RWPE2 (cell line): ENCODE data around the gene POGLUT2.

ENCODE experiments used
- ATAC-seq: fragments of 200-7000 bp; cut with Tn5 transposase; 3 replicates; pipeline ENCODE4 v1.9.1; 2021; ENCODE audit warnings: low read depth
- DNase-seq: peaks from one replicate; pipeline ENCODE4 v3.0.0-alpha.2; 2020; ENCODE audit warnings: low spot score
- H3K27ac ChIP-seq: fragments of 450-650 bp; 2 replicates; pipeline ENCODE4 v1.5.1; 2017; ENCODE audit warnings: mild to moderate bottlenecking; ENCODE audit not compliant: poor library complexity, severe bottlenecking
- H3K27me3 ChIP-seq: fragments of 250-450 bp; sonication (Bioruptor Pico); 2 replicates; pipeline ENCODE4 v1.5.1; 2021; ENCODE audit warnings: mild to moderate bottlenecking, moderate library complexity; ENCODE audit not compliant: insufficient read depth, poor library complexity, severe bottlenecking
- H3K36me3 ChIP-seq: fragments of 250-450 bp; sonication (Bioruptor Pico); 2 replicates; pipeline ENCODE4 v1.5.1; 2020; ENCODE audit warnings: low read depth, mild to moderate bottlenecking, moderate library complexity
- H3K4me1 ChIP-seq: fragments of 250-450 bp; sonication (Bioruptor Pico); 2 replicates; pipeline ENCODE4 v1.5.1; 2021; ENCODE audit warnings: mild to moderate bottlenecking, moderate library complexity; ENCODE audit not compliant: insufficient read depth, poor library complexity, severe bottlenecking
- H3K4me3 ChIP-seq: fragments of 250-450 bp; sonication (Bioruptor Pico); 2 replicates; pipeline ENCODE4 v1.5.1; 2021; ENCODE audit warnings: mild to moderate bottlenecking, moderate library complexity; ENCODE audit not compliant: severe bottlenecking
- H3K9me3 ChIP-seq: fragments of 250-450 bp; sonication (Bioruptor Pico); 2 replicates; pipeline ENCODE4 v1.5.1; 2021; ENCODE audit warnings: mild to moderate bottlenecking, moderate library complexity; ENCODE audit not compliant: severe bottlenecking
- TF ChIP-seq, protein P1 (sequence below): fragments of 450-650 bp; IDR thresholded peaks from one replicate; pipeline ENCODE4 v1.5.1; 2017; ENCODE audit warnings: mild to moderate bottlenecking, moderate library complexity; ENCODE audit not compliant: poor library complexity, severe bottlenecking

The POGLUT2 gene

DNA sequence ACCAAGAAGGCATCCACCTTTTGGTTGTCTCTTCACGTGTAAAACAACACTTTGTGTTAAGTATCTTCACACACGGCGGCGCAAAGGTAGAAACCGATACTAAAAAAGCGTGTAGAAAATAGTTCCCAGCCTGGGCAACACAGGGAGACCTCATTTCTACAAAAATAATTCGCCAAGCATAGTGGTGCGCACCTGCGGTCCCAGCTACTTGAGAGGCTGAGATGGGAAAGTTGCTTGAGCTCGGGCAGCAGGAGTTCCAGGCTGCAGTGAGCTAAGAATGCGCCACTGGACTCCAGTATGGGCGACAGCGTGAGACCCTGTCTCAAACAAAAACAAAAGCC, 46.5 kb upstream of the POGLUT2 start:
- TF ChIP-seq, protein P1, sequence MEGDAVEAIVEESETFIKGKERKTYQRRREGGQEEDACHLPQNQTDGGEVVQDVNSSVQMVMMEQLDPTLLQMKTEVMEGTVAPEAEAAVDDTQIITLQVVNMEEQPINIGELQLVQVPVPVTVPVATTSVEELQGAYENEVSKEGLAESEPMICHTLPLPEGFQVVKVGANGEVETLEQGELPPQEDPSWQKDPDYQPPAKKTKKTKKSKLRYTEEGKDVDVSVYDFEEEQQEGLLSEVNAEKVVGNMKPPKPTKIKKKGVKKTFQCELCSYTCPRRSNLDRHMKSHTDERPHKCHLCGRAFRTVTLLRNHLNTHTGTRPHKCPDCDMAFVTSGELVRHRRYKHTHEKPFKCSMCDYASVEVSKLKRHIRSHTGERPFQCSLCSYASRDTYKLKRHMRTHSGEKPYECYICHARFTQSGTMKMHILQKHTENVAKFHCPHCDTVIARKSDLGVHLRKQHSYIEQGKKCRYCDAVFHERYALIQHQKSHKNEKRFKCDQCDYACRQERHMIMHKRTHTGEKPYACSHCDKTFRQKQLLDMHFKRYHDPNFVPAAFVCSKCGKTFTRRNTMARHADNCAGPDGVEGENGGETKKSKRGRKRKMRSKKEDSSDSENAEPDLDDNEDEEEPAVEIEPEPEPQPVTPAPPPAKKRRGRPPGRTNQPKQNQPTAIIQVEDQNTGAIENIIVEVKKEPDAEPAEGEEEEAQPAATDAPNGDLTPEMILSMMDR = no peak
- peak; percentile 19 for ATAC-seq
- H3K27ac ChIP-seq = peak overlapping the region; percentile 83

DNA sequence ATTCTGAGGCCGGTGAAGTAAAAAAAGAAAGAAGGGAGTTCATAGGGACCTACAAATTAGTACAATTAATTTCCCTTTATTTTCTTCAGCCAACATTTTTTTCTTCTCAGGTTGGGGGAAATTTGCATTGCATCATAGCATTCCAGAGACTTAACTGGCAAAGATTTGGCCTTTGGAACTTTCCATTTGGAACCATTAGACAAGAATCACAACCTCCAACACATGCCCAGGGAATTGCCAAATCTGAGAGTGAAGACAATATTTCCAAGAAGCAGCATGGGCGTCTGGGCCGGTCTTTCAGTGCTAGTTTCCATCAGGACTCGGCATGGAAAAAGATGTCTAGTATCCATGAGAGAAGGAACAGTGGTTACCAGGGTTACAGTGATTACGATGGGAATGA, 40.7 kb upstream of the POGLUT2 start:
- no peak for ATAC-seq
- H3K4me3 ChIP-seq = no peak overlapping the region
- no peaks in the 10 kb centered on the region for H3K27me3 ChIP-seq
- H3K27ac ChIP-seq = no peak overlapping the region
- no peak for DNase-seq
- TF ChIP-seq, protein P1 = no peak
- H3K36me3 ChIP-seq = peaks cover 60% of the 10 kb centered on the region
- H3K9me3 ChIP-seq = no peaks in the 10 kb centered on the region
- H3K4me1 ChIP-seq = no peaks in the 10 kb centered on the region

More for the DNA sequence above, 46.5 kb upstream of the POGLUT2 start:
- H3K27me3 ChIP-seq = no peaks in the 10 kb centered on the region
- H3K4me1 ChIP-seq = peaks cover 11% of the 10 kb centered on the region
- no peak for DNase-seq
- peaks cover 21% of the 10 kb centered on the region for H3K36me3 ChIP-seq
- no peaks in the 10 kb centered on the region for H3K9me3 ChIP-seq
- peak overlapping the region; percentile 67 for H3K4me3 ChIP-seq

DNA sequence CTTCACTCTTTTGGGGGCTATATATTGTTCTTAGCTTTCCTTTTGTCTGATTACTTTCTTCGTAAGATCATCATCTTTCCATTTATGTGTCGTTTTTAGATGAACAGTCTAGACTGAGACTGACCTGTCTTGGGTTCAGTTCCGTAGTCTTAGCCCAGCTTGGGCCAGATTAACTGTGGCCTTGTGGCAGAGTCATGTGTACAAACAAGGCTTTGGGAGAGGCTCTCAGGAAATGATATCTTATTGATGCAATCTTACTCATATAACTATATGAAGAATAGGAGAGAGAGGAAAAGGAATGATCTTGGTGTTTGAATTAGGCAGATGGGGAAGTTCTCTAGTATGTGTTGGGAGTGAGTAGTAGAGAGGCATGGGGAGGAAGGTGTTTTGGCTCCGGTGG, 40.2 kb upstream of the POGLUT2 start:
- Histone ChIP-seq H3K27me3 (no peaks in the 10 kb centered on the region), H3K27ac (no peak overlapping the region), H3K36me3 (peaks cover 65% of the 10 kb centered on the region), H3K4me3 (no peak overlapping the region), H3K4me1 (no peaks in the 10 kb centered on the region), H3K9me3 (no peaks in the 10 kb centered on the region)
- DNase-seq (no peak), ATAC-seq (no peak)
- TF ChIP-seq, protein P1 = no peak

DNA sequence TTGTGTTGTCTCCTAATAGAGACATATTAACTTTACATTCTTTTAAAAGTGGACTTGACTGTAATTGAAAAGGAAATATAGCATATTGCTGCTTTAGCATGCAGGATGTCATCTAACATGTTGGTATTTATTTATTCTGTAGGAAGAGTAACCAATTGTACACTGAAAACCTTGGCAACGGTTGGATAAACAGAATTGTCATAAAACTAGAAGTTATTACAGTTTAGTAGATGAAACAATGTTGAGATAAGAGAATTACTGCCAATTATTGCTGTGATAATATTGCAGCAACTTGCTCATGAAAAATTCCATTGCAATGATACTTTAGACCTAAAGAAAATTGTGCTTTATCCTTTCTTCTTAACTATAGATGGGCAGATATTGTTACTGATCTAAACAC, 39.5 kb upstream of the POGLUT2 start:
- DNase-seq (no peak), ATAC-seq (no peak)
- no peaks in the 10 kb centered on the region for H3K9me3 ChIP-seq
- no peaks in the 10 kb centered on the region for H3K4me1 ChIP-seq
- TF ChIP-seq, protein P1 = no peak
- no peaks in the 10 kb centered on the region for H3K27me3 ChIP-seq
- H3K4me3 ChIP-seq = no peak overlapping the region
- H3K36me3 ChIP-seq = peaks cover 65% of the 10 kb centered on the region
- no peak overlapping the region for H3K27ac ChIP-seq

DNA sequence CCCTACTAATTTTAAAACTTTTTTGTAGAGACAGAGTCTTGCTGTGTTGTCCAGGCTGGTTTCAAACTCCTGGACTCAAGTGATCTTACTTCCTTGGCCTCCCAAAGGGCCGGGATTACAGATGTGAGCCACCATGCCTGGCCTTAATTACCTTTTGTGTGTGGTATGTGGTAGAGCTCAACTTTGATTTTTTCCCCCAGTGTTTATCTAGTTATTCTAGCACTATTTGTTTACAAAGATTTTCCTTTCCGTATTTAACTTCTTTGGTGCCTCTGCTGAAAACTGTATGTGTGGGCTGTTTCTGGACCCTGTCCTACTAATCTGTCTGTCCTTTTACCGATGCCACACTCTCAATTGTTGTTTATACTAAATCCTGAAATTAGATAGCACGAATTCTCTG, 37.7 kb upstream of the POGLUT2 start:
- ATAC-seq (no peak), DNase-seq (no peak)
- H3K4me3 ChIP-seq = no peak overlapping the region
- H3K4me1 ChIP-seq = no peaks in the 10 kb centered on the region
- peaks cover 74% of the 10 kb centered on the region for H3K36me3 ChIP-seq
- no peaks in the 10 kb centered on the region for H3K27me3 ChIP-seq
- no peaks in the 10 kb centered on the region for H3K9me3 ChIP-seq
- TF ChIP-seq, protein P1 = no peak
- H3K27ac ChIP-seq = no peak overlapping the region
